Measurements from ENCODE around the gene LRRC23.

The LRRC23 gene

GRCh38 chr12:6928703-6929407 lies 24.2 kb downstream of the LRRC23 start:
- DNase-seq = no peak

DNA sequence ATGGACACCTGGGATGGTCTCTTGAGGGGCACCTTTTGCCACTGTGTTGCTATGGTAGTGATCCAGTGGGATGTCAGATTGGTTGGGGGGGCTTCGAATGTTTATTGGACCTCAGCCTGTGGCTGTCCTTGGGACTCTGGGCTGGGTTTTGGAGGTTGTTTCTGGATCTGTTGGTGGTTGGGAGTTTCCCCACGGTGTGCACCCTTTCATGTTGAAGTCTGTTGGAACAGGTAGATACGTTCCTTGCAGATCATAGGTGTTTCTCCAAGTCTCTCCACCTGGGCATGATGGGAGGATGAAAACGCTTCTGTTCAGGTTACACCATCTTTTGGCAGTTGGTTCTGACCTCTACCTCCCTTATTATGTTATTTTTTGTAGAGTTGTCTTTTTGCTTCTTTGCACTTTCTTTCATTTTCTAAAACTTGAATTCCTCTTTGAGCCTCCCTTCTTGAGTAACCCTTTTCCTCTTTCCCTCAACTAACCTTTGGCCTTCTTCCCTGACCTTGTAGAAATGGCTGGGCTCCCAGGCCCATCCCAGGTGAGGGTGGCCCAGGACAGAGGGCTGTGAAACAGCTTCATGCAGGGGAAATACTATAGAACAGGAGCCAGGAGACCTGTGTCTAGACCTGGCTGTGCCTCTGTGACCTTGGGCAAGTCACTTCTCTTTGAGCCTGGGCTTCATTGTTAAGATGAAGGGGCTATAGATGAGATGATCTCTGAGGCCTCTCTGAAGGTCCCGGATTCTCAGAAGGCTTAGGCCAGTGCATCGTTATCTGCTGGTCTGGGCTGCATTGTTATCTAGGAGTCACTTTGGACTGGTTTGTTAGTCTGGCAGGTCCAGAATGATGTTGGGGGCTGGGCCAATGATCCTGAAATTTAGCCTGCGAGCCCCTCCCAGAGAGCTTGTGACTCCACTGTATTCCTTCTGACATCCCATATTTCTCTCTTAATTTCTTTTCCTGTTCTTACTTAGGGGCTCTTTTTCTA lies 25.1 kb downstream of the LRRC23 start:
- DNase-seq = no peak

DNA sequence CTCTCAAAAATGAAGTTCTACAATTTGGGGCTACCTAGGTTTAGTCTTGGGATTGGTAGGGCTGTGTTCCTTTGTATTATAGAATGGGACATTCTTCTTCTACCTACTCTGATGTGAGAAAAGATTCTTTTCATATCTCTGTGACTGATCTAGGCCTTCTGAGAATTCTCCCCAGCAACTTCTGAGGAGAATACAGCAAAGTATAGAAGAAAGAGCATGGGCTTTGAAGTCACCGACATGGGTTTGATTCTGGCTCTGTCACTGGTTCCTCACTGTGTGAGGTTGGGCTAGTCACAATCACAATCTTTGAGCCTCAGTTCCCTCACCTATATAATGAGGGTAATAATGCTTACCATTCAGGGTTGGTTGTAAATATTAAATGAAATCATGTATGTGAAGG lies 28.1 kb downstream of the LRRC23 start:
- DNase-seq = peak; percentile 32

DNA sequence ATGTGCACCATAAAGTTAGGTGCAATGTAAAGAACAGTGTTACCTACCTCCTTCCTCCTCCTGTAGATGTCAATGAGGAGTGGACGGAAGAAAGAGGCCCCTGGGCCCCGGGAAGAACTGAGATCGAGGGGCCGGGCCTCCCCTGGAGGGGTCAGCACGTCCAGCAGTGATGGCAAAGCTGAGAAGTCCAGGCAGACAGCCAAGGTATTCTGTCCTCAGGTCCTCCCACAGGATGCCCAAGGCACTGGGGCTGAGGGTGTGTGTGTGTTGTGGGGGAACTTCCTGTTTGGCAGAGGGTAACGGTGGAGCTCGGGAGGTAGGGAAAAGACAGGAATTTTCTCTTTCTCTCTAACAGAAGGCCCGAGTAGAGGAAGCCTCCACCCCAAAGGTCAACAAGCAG lies 29.5 kb downstream of the LRRC23 start:
- DNase-seq = no peak

- DNase-seq = no peak
Measured at GRCh38 chr12:6935371-6936193, 31.0 kb downstream of the LRRC23 start.

- DNase-seq = no peak
Measured at GRCh38 chr12:6936194-6936635, 31.6 kb downstream of the LRRC23 start.

- DNase-seq = peak; percentile 60
Measured at GRCh38 chr12:6936636-6937480, 32.2 kb downstream of the LRRC23 start.

DNA sequence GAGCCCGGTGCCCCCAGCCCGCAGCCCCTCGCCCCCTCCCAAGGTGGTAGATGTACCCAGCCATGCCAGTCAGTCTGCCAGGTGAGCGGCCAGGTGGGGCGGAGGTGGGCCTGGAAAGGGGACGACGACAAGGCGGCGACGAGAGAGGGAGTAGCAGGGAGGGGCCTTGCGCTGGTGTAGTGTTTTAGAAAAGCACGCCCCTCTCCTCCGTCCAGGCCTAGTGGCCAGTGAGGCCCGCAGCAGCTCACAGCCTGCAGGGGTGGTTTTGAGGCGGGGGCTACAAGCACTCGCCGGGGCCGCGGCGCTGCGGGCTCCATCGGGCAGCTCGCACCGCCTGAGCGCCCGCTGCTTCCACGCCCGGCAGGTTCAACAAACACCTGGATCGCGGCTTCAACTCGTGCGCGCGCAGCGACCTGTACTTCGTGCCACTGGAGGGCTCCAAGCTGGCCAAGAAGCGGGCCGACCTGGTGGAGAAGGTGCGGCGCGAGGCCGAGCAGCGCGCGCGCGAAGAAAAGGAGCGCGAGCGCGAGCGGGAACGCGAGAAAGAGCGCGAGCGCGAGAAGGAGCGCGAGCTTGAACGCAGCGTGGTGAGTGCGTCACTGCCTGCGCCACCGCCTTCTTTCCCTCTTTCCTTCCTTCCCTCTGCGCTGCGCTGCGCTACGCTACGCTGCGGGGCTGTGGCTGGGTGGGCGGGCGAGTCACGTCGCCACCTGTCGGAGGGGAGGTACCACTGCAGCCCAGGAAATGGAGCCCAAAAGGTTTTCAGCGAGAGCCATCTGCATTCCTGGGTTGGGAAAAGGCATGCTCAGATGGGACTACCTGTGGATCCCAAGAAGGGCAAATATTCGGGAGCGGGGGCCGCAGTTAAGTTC lies 33.1 kb downstream of the LRRC23 start:
- peak; percentile 96 for DNase-seq

- DNase-seq = no peak
Measured at GRCh38 chr12:6938353-6939190, 34.0 kb downstream of the LRRC23 start.

GRCh38 chr12:6939191-6939540 lies 34.5 kb downstream of the LRRC23 start:
- no peak for DNase-seq

- DNase-seq = no peak
Measured at GRCh38 chr12:6941267-6941666, 36.6 kb downstream of the LRRC23 start.

DNA sequence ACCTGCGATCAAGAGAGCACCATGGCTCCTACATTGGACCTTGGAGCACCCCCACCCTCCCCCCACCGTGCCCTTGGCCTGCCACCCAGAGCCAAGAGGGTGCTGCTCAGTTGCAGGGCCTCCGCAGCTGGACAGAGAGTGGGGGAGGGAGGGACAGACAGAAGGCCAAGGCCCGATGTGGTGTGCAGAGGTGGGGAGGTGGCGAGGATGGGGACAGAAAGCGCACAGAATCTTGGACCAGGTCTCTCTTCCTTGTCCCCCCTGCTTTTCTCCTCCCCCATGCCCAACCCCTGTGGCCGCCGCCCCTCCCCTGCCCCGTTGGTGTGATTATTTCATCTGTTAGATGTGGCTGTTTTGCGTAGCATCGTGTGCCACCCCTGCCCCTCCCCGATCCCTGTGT lies 37.2 kb downstream of the LRRC23 start:
- DNase-seq = no peak

GRCh38 chr12:6942331-6942665 lies 37.7 kb downstream of the LRRC23 start:
- peak; percentile 18 for DNase-seq

DNA sequence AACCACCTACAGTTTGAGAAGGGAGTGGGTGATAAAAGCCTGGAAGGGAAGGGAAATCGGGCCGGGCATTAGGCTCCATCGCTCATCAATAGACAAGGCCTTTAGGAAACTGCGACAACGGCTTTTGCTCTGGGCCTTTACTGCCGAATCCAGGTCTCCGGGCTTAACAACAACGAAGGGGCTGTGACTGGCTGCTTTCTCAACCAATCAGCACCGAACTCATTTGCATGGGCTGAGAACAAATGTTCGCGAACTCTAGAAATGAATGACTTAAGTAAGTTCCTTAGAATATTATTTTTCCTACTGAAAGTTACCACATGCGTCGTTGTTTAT lies 38.7 kb downstream of the LRRC23 start:
- peak; percentile 94 for DNase-seq

DNA sequence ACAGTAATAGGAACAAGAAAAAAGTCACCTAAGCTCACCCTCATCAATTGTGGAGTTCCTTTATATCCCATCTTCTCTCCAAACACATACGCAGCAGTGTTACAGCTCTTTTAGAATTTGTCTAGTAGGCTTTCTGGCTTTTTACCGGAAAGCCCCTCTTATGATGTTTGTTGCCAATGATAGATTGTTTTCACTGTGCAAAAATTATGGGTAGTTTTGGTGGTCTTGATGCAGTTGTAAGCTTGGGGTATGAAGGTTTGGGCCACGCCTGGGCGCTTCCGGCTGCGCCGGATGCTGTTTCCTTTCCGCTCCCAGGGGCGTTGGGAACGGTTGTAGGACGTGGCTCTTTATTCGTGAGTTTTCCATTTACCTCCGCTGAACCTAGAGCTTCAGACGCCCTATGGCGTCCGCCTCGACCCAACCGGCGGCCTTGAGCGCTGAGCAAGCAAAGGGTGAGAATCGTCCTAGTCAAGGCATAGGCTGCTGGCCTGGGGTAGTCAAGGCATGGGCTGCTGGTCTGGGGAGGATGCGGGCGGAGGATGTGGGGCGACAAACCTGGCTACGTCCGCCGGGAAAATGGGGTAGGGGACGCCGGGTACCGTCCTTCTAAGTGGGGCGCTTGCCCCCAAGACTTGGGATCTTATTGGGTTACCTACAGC lies 39.2 kb downstream of the LRRC23 start, which contains the start of the genes C12orf57 and RNU7-1:
C12orf57 (plus strand) TSS at position 301 of the 659 bp plus-strand sequence; CDS start at position 401, 100 bp downstream.
RNU7-1 (plus strand) TSS at position 95 of the 659 bp plus-strand sequence.
- DNase-seq = peak; percentile 92

DNA sequence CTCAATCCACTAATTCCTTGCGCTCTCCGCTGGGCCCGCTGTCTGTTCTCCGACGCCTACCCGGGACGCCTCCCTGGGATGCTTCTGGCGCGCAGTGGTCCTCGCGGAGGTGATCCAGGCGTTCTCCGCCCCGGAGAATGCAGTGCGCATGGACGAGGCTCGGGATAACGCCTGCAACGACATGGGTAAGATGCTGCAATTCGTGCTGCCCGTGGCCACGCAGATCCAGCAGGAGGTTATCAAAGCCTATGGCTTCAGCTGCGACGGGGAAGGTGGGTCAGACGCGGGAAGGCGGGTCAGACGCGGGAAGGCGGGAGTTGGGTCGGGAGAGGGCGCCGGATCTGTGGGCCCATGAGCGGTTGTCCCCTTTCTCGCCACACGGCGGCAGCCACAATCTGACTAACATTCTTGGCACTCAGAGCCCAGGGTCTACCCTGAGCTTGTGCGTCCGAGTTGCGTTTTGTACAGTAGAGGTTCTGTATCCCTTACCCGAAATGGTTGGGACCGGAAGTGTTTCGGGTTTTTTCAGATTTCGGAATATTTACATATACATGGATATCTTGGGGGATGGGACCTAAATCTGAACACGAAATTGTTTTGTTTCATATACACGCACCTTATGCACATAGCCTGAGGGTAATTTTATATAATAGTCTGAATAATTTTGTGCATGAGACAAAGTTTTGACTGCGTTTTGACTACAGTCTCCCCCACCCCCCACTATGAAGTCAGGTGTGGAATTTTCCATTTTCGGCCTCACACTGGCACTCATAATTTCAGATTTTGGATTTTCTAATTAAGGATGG lies 40.0 kb downstream of the LRRC23 start:
- DNase-seq = peak; percentile 91

GRCh38 chr12:6945613-6946012 lies 41.0 kb downstream of the LRRC23 start:
- DNase-seq = no peak

DNA sequence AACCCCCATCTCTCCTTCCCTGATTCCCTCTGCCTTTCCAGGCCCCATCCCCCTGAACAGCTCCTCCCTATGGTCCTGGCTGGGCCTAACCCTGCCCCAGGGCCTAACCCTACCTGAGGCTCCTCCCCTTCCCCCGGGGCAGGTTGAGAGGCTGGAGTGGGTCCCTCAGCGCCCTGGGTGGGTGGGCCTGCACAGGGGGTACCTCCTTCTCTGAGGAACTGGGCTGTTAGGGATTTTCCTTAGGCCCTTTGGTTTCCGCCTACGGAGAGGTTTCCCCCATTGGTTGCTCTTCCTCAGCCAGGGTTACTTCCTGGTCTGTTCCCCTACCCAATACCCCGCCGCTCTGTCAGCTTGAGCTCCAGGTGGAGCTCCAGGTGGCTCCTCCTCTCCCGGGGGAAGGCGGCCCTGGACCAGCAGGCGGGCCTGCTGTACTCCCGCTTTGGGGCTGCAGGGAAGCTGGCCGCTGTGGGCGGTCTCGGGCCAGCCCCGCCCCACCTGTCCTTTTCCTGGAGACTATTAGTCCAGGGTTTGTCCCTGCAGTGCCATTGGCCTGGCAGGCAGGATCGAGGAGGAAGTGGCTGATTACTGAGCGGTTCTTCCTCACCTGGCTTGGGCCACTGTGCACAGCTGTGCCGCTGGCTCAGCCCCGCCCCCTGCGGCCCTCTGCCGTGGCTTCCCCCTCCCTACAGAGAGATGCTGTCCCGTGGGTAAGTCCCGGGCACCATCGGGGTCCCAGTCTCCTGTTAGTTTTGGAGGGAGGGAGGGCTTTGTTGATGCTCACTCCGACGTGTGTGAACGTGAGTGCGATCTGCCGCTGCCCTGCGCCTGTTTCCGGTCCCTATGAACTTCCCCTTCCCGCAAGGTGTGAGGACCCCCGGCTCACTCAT lies 41.7 kb downstream of the LRRC23 start:
- peak; percentile 79 for DNase-seq
